ENCODE data around the gene COL28A1.

GRCh38 chr7:7327423-7327822, 208.2 kb downstream of the COL28A1 start:
- TF ChIP-seq CTCF (IDR thresholded peaks at IDR 0.05; ENCODE audit: borderline replicate concordance, extremely low read depth, low read length, poor library complexity, severe bottlenecking) (no peak), EZH2 (IDR thresholded peaks at IDR 0.05; ENCODE audit: borderline replicate concordance, low read depth, low read length, severe bottlenecking) (no peak)
